Progenitor cell of endocrine pancreas (in vitro differentiated cells): ENCODE measurements around the gene SLC8B1. TPM values are rescaled to one million over a fixed set of nuclear protein-coding genes. Genes with fewer than 3 reads are reported as not detected.

ENCODE experiments used
- DNase-seq: peaks from one replicate; pipeline ENCODE4 v3.0.0; 2021; ENCODE audit warnings: low spot score; ENCODE audit not compliant: unreplicated experiment
- H3K27ac Mint-ChIP-seq: 2 replicates; pipeline ENCODE4 v1.8.0; 2021; ENCODE audit warnings: mild to moderate bottlenecking, moderate library complexity, mixed read lengths
- H3K27me3 Mint-ChIP-seq: 2 replicates; pipeline ENCODE4 v1.8.0; 2021; ENCODE audit warnings: mixed read lengths
- H3K36me3 Mint-ChIP-seq: 2 replicates; pipeline ENCODE4 v1.8.0; 2022; ENCODE audit warnings: mixed read lengths; ENCODE audit not compliant: insufficient read depth
- H3K4me1 Mint-ChIP-seq: 2 replicates; pipeline ENCODE4 v1.8.0; 2021; ENCODE audit warnings: low read depth, mixed read lengths
- H3K4me3 Mint-ChIP-seq: 2 replicates; pipeline ENCODE4 v1.8.0; 2021; ENCODE audit warnings: low read depth, mild to moderate bottlenecking, moderate library complexity, mixed read lengths
- H3K9me3 Mint-ChIP-seq: 2 replicates; pipeline ENCODE4 v1.8.0; 2021; ENCODE audit warnings: low read depth, mixed read lengths
- total RNA-seq: library from RNA; stranded (reverse); gene quantifications from 2 replicates; pipeline ENCODE4 v1.2.1, GENCODE V29; 2021
- TF ChIP-seq, protein P1 (sequence below): fragments of 200-600 bp; sonication (generic); IDR thresholded peaks from one replicate; pipeline ENCODE4 v1.5.0; 2021; ENCODE audit warnings: antibody characterized with exemption, mild to moderate bottlenecking; ENCODE audit not compliant: unreplicated experiment

Gene SLC8B1
- total RNA-seq, 1 donor from 2014 or later: 9.8 TPM

DNA sequence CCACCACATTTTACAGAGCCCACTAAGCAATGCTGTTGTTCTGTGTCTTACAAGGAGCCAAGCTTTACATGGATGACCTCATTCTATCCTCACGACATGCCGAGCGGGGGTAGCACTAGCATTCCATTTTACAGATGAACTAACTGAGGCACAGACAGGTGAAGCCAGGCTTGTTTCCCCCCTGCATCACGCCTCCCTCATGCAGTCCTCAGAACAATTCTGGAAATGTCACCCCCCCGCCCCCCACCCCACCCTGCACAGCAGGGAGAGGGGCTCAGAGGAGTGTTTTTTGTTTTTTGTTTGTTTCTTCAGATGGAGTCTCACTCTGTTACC is 1.5 kb downstream of the SLC8B1 start:
- H3K27ac Mint-ChIP-seq: no peak overlapping the region
- DNase-seq: no peak
- H3K4me1 Mint-ChIP-seq: peaks cover 2% of the 10 kb centered on the region
- H3K4me3 Mint-ChIP-seq: no peak overlapping the region
- no peaks in the 10 kb centered on the region for H3K9me3 Mint-ChIP-seq
- H3K36me3 Mint-ChIP-seq: peaks cover 11% of the 10 kb centered on the region
- peaks cover 33% of the 10 kb centered on the region for H3K27me3 Mint-ChIP-seq
- TF ChIP-seq, protein P1, sequence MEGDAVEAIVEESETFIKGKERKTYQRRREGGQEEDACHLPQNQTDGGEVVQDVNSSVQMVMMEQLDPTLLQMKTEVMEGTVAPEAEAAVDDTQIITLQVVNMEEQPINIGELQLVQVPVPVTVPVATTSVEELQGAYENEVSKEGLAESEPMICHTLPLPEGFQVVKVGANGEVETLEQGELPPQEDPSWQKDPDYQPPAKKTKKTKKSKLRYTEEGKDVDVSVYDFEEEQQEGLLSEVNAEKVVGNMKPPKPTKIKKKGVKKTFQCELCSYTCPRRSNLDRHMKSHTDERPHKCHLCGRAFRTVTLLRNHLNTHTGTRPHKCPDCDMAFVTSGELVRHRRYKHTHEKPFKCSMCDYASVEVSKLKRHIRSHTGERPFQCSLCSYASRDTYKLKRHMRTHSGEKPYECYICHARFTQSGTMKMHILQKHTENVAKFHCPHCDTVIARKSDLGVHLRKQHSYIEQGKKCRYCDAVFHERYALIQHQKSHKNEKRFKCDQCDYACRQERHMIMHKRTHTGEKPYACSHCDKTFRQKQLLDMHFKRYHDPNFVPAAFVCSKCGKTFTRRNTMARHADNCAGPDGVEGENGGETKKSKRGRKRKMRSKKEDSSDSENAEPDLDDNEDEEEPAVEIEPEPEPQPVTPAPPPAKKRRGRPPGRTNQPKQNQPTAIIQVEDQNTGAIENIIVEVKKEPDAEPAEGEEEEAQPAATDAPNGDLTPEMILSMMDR: no peak

DNA sequence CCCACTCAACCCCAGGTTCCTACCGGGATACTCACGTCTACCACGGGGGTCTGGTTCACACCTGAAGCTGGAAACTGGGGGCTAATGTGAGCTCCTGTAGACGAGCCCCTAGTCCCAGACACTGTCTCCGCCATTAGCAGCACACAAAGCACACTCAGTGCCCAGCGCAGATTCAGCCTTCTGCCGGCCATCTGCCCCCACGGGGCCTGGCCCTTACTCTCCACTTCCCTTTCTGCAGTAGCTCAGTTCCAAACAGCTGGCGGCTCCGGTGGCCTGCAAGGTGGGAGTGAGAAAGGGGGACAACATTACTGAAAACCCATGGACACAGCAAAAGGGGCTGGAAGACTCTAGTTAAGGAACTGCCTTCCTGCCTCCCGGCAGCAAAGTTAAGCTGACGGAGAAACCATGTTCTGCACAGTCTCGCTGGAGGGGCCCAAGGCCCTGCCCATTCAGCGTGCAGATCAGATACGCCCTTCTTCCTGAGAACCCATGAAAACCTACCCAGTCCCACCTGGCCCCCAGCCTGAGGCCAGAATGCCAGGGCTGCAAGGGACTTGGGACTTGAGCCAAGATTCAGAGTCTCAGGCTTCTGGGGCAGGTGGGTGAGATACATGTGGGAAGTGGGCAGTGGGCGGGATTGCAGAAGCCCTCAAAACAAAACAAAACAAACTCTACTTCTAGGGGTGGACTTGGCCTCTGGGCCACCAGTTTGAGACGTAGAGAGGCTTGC is 2.1 kb downstream of the SLC8B1 start:
- H3K36me3 Mint-ChIP-seq: peaks cover 11% of the 10 kb centered on the region
- DNase-seq: no peak
- no peaks in the 10 kb centered on the region for H3K9me3 Mint-ChIP-seq
- peaks cover 33% of the 10 kb centered on the region for H3K27me3 Mint-ChIP-seq
- no peak overlapping the region for H3K4me3 Mint-ChIP-seq
- H3K27ac Mint-ChIP-seq: no peak overlapping the region
- TF ChIP-seq, protein P1: no peak
- peaks cover 2% of the 10 kb centered on the region for H3K4me1 Mint-ChIP-seq

DNA sequence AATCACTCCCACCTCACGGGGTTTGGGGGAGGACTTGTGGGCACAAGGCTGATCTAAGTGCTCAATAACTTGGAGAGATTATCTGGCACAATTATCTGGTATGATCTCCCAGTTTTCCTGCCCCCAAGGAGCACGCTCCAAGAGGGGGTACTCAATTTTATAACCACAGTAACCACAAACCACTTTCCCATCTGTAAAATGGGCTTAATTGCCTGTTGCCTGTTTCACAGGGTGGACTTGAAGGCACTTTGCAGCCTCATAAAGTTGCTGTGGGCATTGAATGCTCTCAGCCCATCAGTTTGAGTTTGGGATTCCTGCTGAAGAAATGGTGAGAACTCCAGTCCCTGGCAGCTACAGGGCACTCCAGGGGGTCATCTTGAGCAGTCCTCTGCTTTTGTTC is 4.4 kb downstream of the SLC8B1 start:
- no peaks in the 10 kb centered on the region for H3K9me3 Mint-ChIP-seq
- TF ChIP-seq, protein P1: no peak
- peaks cover 2% of the 10 kb centered on the region for H3K4me1 Mint-ChIP-seq
- H3K36me3 Mint-ChIP-seq: peaks cover 11% of the 10 kb centered on the region
- no peak overlapping the region for H3K4me3 Mint-ChIP-seq
- H3K27me3 Mint-ChIP-seq: peaks cover 19% of the 10 kb centered on the region
- DNase-seq: no peak
- H3K27ac Mint-ChIP-seq: no peak overlapping the region

DNA sequence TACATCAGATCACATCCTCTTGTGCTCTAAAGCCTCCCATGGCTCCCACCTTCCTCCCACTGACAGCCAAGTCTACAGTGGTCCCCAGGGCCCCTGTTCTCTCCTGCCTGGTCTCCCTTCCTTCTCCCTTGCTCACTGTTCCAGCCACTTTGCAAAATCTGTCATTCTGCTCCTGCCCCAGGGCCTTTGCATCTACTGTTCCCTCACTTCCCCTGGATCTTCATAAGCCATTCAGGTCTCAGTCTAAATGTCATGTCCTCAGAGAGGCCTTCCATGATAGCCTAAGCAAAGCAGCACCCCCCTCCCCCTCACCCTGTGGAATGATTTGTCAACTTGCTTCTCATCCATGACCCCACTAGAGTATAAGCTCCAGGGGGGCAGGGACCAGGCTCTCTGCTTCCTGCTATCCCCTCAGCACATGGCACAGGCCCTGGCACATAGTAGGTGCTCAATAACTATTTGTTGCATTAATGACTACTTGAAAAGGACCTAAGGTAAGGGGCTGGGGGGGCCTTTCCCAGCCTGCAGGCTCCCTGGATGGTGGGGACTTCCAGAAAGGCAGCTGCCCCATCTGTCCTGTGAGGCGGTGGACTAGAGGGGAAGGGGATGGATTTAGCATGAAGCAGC is 5.0 kb downstream of the SLC8B1 start:
- TF ChIP-seq, protein P1: no peak
- Mint-ChIP-seq H3K27ac (no peak overlapping the region), H3K27me3 (peaks cover 19% of the 10 kb centered on the region)

DNA sequence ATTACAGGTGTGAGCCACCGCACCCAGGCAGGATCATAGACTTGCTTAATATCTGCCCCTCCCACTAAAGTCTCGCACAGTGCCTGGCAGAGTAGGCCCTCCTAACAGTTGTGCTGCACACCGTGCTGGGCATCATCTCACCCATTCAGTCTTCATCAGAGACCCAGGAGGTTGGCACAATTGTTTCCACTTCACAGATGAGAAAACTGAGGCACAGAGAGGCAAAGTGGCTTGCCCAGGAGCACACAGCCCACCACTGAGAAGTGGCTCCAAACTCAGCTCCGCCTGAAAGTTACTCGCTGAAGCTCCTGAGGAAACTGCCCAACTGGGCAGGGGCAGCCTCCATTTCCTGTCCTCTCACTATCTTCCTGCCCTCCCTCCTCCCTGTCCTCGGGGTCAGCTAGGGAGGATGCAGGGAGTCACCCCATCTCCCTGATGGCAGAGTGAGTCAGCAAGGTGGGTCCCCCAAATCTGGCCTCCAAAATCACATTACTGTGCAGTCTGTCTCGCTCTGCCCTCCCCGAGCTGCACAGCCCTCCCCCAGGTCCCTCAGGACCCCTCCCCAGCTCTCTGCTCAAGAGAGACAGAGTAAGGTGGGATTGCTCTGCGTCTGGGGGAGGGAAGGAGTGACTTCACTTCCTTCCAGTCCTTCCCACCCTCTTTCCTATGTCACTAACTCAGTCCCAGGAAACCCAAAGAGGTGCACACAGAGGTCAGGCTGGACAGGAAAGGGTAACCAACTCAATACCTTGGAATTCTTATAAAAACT is 5.7 kb downstream of the SLC8B1 start:
- H3K9me3 Mint-ChIP-seq: no peaks in the 10 kb centered on the region
- DNase-seq: no peak
- H3K36me3 Mint-ChIP-seq: peaks cover 11% of the 10 kb centered on the region
- no peak overlapping the region for H3K27ac Mint-ChIP-seq
- TF ChIP-seq, protein P1: no peak
- no peaks in the 10 kb centered on the region for H3K4me1 Mint-ChIP-seq
- peaks cover 13% of the 10 kb centered on the region for H3K27me3 Mint-ChIP-seq
- H3K4me3 Mint-ChIP-seq: no peak overlapping the region

More for the DNA sequence above, 5.0 kb downstream of the SLC8B1 start:
- Mint-ChIP-seq H3K4me3 (no peak overlapping the region), H3K36me3 (peaks cover 11% of the 10 kb centered on the region), H3K4me1 (no peaks in the 10 kb centered on the region), H3K9me3 (no peaks in the 10 kb centered on the region)
- no peak for DNase-seq
